Measurements from ENCODE around the gene ICAM4.

Gene ICAM4

GRCh38 chr19:10292789-10293636, 6.3 kb downstream of the ICAM4 start:
- H3K4me3 ChIP-seq (ENCODE audit: low read length in 2 of 2): peak overlapping the region; percentile 55 to 67
- H2AFZ ChIP-seq (ENCODE audit: low read length): peak overlapping the region; percentile 98
- peak overlapping the region; percentile 1 for H2BK12ac ChIP-seq (ENCODE audit: low read length)
- peak overlapping the region; percentile 61 for H2BK15ac ChIP-seq (ENCODE audit: low read length)
- H2BK5ac ChIP-seq (ENCODE audit: low read length): no peak overlapping the region
- peaks cover 29 to 32% of the 10 kb centered on the region in 2 donors for H3K4me1 ChIP-seq (ENCODE audit: control insufficient read depth in 2 of 2, insufficient read depth in 1 of 2, low read depth in 1 of 2, low read length in 2 of 2)
- no peak overlapping the region for H3K4ac ChIP-seq (ENCODE audit: low read length)
- no peaks in the 10 kb centered on the region for H3K36me3 ChIP-seq (replicated peaks in 1 of 2; ENCODE audit: control insufficient read depth in 2 of 2, insufficient read depth in 2 of 2, low read length in 2 of 2)
- peaks cover 5 to 8% of the 10 kb centered on the region in 2 donors for H3K9me3 ChIP-seq (replicated peaks in 1 of 2; ENCODE audit: control insufficient read depth in 2 of 2, insufficient read depth in 1 of 2, low read depth in 1 of 2, low read length in 2 of 2)
- H3K14ac ChIP-seq (ENCODE audit: low read length): no peak overlapping the region
- no CpG with 5 or more reads among the region's 56 CpGs for WGBS, 2 donors (ENCODE audit: extremely low coverage in 2 of 2, insufficient read length in 2 of 2, insufficient replicate concordance in 1 of 2)
- peak overlapping the region; percentile 24 for H2AK5ac ChIP-seq (ENCODE audit: low read depth, low read length)
- H3K18ac ChIP-seq (ENCODE audit: low read length): peak overlapping the region; percentile 79
- DNase-seq (ENCODE audit: low spot score): no peak
- H3K27me3 ChIP-seq (ENCODE audit: control insufficient read depth in 3 of 3, insufficient read depth in 3 of 3, low read depth in 1 of 3, low read length in 3 of 3): peaks cover 70 to 89% (median 75%) of the 10 kb centered on the region in 3 experiments
- H3K9ac ChIP-seq (ENCODE audit: low read depth, low read length, poor library complexity): peak overlapping the region; percentile 53
- no peaks in the 10 kb centered on the region for H3K79me1 ChIP-seq (ENCODE audit: low read depth, low read length)
- no peak overlapping the region for H4K91ac ChIP-seq (ENCODE audit: low read depth, low read length, poor library complexity)
- H2BK120ac ChIP-seq (ENCODE audit: low read depth, low read length): no peak overlapping the region
- peak overlapping the region; percentile 21 for H3K23ac ChIP-seq (ENCODE audit: low read depth, low read length, poor library complexity)
- H3K27ac ChIP-seq (replicated peaks; ENCODE audit: low read length): no peak overlapping the region
- peak overlapping the region; percentile 77 for H3K4me2 ChIP-seq (ENCODE audit: insufficient read depth, low read length, poor library complexity, severe bottlenecking)
- no peak overlapping the region for H4K8ac ChIP-seq (ENCODE audit: low read depth, low read length)

DNA sequence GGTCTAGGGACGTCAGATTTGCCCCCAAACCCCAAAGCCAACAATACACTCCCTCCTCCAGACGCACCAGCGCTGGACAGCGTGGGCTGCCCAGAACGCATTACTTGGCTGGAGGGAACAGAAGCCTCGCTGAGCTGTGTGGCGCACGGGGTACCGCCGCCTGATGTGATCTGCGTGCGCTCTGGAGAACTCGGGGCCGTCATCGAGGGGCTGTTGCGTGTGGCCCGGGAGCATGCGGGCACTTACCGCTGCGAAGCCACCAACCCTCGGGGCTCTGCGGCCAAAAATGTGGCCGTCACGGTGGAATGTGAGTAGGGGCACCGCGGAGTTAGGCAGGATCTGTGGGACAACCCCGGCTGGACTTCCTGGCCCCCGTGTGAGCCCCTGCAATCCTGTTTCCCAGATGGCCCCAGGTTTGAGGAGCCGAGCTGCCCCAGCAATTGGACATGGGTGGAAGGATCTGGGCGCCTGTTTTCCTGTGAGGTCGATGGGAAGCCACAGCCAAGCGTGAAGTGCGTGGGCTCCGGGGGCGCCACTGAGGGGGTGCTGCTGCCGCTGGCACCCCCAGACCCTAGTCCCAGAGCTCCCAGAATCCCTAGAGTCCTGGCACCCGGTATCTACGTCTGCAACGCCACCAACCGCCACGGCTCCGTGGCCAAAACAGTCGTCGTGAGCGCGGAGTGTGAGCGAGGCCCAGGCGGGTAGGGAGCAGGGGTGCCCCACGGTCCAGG, 7.0 kb downstream of the ICAM4 start:
- Histone ChIP-seq H4K91ac (ENCODE audit: low read depth, low read length, poor library complexity) (no peak overlapping the region), H4K8ac (ENCODE audit: low read depth, low read length) (no peak overlapping the region), H3K79me1 (ENCODE audit: low read depth, low read length) (no peaks in the 10 kb centered on the region), H2AK5ac (ENCODE audit: low read depth, low read length) (peak overlapping the region; percentile 24), H3K9me3 (replicated peaks in 1 of 2; ENCODE audit: control insufficient read depth in 2 of 2, insufficient read depth in 1 of 2, low read depth in 1 of 2, low read length in 2 of 2) (peaks cover 5 to 8% of the 10 kb centered on the region in 2 donors), H3K4ac (ENCODE audit: low read length) (no peak overlapping the region), H3K27me3 (ENCODE audit: control insufficient read depth in 3 of 3, insufficient read depth in 3 of 3, low read depth in 1 of 3, low read length in 3 of 3) (peaks cover 69 to 81% (median 75%) of the 10 kb centered on the region in 3 experiments), H3K4me1 (ENCODE audit: control insufficient read depth in 2 of 2, insufficient read depth in 1 of 2, low read depth in 1 of 2, low read length in 2 of 2) (peaks cover 28 to 32% of the 10 kb centered on the region in 2 donors), H2BK12ac (ENCODE audit: low read length) (peak overlapping the region; percentile 1), H3K18ac (ENCODE audit: low read length) (peak overlapping the region; percentile 17), H2AFZ (ENCODE audit: low read length) (no peak overlapping the region), H3K36me3 (replicated peaks in 1 of 2; ENCODE audit: control insufficient read depth in 2 of 2, insufficient read depth in 2 of 2, low read length in 2 of 2) (no peaks in the 10 kb centered on the region), H2BK15ac (ENCODE audit: low read length) (peak overlapping the region; percentile 58), H3K4me2 (ENCODE audit: insufficient read depth, low read length, poor library complexity, severe bottlenecking) (no peak overlapping the region), H3K9ac (ENCODE audit: low read depth, low read length, poor library complexity) (peak overlapping the region; percentile 53), H3K23ac (ENCODE audit: low read depth, low read length, poor library complexity) (peak overlapping the region; percentile 98), H3K14ac (ENCODE audit: low read length) (no peak overlapping the region), H2BK120ac (ENCODE audit: low read depth, low read length) (no peak overlapping the region), H3K4me3 (ENCODE audit: low read length in 2 of 2) (peak overlapping the region in 1 of 2 donors; percentile 59), H3K27ac (replicated peaks; ENCODE audit: low read length) (no peak overlapping the region), H2BK5ac (ENCODE audit: low read length) (no peak overlapping the region)
- WGBS, 2 donors (ENCODE audit: extremely low coverage in 2 of 2, insufficient read length in 2 of 2, insufficient replicate concordance in 1 of 2): no CpG with 5 or more reads among the region's 49 CpGs
- no peak for DNase-seq (ENCODE audit: low spot score)

- Histone ChIP-seq H3K14ac (ENCODE audit: low read length) (no peak overlapping the region), H2AK5ac (ENCODE audit: low read depth, low read length) (peak overlapping the region; percentile 24), H2AFZ (ENCODE audit: low read length) (no peak overlapping the region), H3K27ac (replicated peaks; ENCODE audit: low read length) (no peak overlapping the region), H3K9me3 (replicated peaks in 1 of 2; ENCODE audit: control insufficient read depth in 2 of 2, insufficient read depth in 1 of 2, low read depth in 1 of 2, low read length in 2 of 2) (peaks cover 5 to 8% of the 10 kb centered on the region in 2 donors), H3K36me3 (replicated peaks in 1 of 2; ENCODE audit: control insufficient read depth in 2 of 2, insufficient read depth in 2 of 2, low read length in 2 of 2) (no peaks in the 10 kb centered on the region), H4K91ac (ENCODE audit: low read depth, low read length, poor library complexity) (no peak overlapping the region), H3K9ac (ENCODE audit: low read depth, low read length, poor library complexity) (peak overlapping the region; percentile 50), H3K79me1 (ENCODE audit: low read depth, low read length) (no peaks in the 10 kb centered on the region), H3K4me1 (ENCODE audit: control insufficient read depth in 2 of 2, insufficient read depth in 1 of 2, low read depth in 1 of 2, low read length in 2 of 2) (peaks cover 26 to 28% of the 10 kb centered on the region in 2 donors), H2BK15ac (ENCODE audit: low read length) (peak overlapping the region; percentile 58), H3K23ac (ENCODE audit: low read depth, low read length, poor library complexity) (peak overlapping the region; percentile 98), H2BK120ac (ENCODE audit: low read depth, low read length) (no peak overlapping the region), H3K4me2 (ENCODE audit: insufficient read depth, low read length, poor library complexity, severe bottlenecking) (no peak overlapping the region), H2BK12ac (ENCODE audit: low read length) (peak overlapping the region; percentile 73), H3K27me3 (ENCODE audit: control insufficient read depth in 3 of 3, insufficient read depth in 3 of 3, low read depth in 1 of 3, low read length in 3 of 3) (peaks cover 64 to 77% (median 73%) of the 10 kb centered on the region in 3 experiments), H3K18ac (ENCODE audit: low read length) (peak overlapping the region; percentile 35), H3K4ac (ENCODE audit: low read length) (no peak overlapping the region), H3K4me3 (ENCODE audit: low read length in 2 of 2) (peak overlapping the region in 1 of 2 donors; percentile 59), H4K8ac (ENCODE audit: low read depth, low read length) (no peak overlapping the region), H2BK5ac (ENCODE audit: low read length) (no peak overlapping the region)
- WGBS, 2 donors (ENCODE audit: extremely low coverage in 2 of 2, insufficient read length in 2 of 2, insufficient replicate concordance in 1 of 2): no CpG with 5 or more reads among the region's 25 CpGs
- DNase-seq (ENCODE audit: low spot score): no peak
Observed at GRCh38 chr19:10294368-10294697, 7.6 kb downstream of the ICAM4 start.

All from neuronal stem cell (in vitro differentiated cells).